ENCODE results near the gene SOSTDC1.

- TF ChIP-seq CTCF (IDR thresholded peaks at IDR 0.05 in 2 of 3, conservative IDR thresholded peaks at IDR 0.05 in 1 of 3; ENCODE audit: borderline replicate concordance in 1 of 3, insufficient read depth in 1 of 3, low read depth in 2 of 3, low read length in 2 of 3): no peak
- no peak for TF ChIP-seq EZH2 (IDR thresholded peaks at IDR 0.05)
- no peak for TF ChIP-seq MAX (IDR thresholded peaks at IDR 0.05)
- no peak for TF ChIP-seq EGR1 (IDR thresholded peaks at IDR 0.05; ENCODE audit: low read depth)
Observed at GRCh38 chr7:16514729-16515128, 49.2 kb upstream of the SOSTDC1 start.
